H4 (cell line): ENCODE results near the gene UBE2U. TPM values are rescaled to one million over a fixed set of nuclear protein-coding genes. Genes with fewer than 3 reads are reported as not detected.
A peak's percentile ranks its signal among the peaks of the same experiment; 100 is the strongest.
"Not testable (repeated sequence)": the region's sequence is repeated elsewhere in the genome, so short reads cannot be mapped to it uniquely, and the experiment has no call there.

Source experiments
- DNase-seq: peaks from one replicate; pipeline ENCODE4 v3.0.0-alpha.2; 2015; ENCODE audit warnings: low spot score
- total RNA-seq: library from RNA; depleted of rRNA; stranded (reverse); fragments of >200 nt; shearing (Covaris generic); gene quantifications from 2 replicates; pipeline ENCODE4 v1.2.3, GENCODE V29; 2014

Gene UBE2U
- total RNA-seq, 1 experiment from 2014 or later = 0.17 TPM

DNA sequence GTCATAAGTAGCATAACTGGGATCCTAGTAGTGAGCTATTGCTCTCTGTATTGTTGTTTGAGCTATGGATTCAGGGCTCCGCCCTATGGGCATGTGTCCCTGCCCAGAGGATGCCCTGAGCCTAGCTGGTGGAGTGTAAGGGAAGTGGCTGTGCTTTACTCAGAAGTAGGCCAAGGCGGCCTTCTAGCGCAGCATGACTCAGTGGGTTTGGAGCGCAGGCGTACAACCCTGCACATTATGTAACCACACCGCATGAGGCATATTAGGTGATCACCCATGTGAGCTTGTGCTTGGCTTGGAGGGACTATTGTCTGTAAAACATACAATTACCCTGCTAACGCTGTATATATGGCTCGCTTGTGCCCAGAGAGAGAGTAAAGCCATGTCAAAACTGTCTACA is 11.1 kb upstream of the UBE2U start:
- no peak for DNase-seq

DNA sequence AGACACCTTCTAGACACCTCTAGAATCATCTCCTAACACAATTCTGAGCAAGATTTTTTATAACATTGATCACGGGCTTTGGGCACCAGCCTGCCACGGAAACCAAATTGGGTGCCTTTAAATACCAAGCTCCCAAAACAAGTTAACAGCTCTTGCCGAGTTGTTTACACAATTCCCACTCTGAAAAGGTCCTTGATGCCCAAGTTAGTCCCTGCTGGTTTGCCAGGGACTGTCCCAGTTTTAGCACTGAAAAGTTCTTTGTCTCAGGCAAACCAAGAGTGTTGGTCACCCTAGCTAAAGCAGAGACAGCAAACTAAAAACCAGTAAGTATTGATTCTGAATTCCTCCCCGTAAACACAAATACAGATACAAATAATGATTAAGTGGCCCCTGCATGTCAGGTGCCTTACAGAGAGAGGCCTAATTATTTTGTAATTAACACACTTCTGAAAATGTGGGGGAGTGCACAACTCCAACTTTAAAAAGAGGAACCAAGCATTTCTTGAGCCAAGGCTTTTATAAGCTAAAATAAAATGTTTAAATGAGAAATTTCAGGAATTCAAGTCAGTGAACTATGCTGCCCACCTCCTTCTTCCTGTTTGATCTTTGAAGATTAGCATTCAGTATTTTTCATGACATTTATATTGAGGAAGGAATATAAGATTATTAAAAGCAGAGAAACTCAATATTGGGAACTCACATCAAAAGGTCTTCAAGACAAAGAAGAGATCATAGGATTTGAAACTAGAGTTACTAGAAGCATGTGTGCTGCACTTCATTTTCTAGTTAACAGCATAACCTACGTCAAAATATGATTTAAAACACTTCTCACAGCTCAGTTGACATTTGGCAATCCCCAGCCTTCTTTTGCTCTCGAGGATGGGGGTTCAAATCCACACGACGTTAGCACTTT is 9.0 kb upstream of the UBE2U start:
- no peak for DNase-seq

DNA sequence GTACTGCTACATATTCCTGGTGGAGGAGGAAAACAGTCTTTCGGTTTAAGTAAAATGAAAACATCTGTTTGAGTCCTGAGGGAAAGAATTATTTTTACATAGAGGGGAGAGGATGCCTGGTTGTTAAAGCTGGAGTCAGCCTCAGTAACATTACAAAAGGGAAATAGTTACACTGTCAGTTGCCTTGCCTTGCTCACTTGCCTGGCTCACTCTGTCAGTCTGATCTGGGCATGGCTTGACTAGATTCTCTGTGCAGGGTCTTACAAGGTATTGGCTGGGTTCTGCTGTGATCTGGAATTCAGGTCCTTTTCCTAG is 8.4 kb upstream of the UBE2U start:
- DNase-seq = no peak

DNA sequence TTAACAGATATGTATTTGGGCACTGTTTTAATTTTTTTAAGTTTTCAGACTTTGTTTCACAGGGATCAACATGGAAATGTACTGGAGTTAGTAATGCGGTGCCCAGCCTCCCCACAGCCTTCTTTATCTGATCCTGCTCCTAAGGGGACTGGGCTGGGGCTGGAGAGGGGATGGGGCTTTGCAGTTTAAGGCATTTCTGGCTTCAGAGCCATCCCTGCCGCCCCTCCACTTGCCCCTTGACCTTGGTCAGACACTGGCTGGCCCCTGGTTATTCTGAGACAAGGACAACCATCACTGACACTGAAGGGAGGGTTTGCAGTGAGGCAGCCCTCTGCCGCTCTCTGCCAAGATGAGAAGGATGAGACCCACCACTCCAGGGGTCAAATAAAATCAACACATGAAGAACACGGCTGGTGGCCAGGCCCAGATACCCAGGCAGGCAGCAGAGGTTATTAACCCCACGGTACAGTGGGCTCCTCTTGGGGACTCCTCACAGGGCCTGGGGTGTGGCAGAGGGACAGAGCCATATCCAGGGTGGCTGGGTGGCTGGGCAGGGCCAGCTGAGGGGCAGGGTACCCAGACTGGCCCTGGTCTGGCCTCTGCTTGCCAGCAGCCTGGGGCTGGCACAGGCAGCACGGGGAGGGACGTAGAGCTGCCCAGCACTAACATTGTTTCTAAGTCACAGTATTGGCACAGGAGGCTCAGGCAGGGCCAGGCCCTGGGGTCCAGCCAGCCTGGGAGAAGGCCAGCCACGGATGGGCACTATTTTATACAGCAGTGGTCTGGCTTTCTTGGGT is 7.2 kb upstream of the UBE2U start:
- DNase-seq = no peak

DNA sequence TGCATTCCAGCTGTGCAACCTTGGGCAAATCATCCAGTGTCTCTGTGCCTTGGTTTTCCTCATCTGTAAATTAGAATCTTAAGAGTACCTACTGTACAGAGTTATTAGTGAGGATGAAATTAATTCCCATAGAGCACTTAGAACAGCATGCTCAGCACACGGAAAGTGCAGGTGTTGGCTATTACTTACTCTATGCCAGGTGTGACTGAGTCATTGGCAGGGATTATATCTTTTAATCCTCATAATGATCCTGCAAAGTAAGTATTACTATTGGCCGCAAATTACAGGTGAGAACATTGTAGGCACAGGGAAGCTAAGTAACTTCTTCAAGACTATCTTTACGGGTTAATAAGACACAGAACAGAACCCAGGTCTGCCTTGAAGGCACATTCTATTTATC is 6.3 kb upstream of the UBE2U start:
- DNase-seq = no peak

GRCh38 chr1:64199154-64199553 is 4.3 kb upstream of the UBE2U start:
- no peak for DNase-seq

- no peak for DNase-seq
Observed at GRCh38 chr1:64200064-64200463, 3.4 kb upstream of the UBE2U start.

- DNase-seq = no peak
Observed at GRCh38 chr1:64209221-64209620, 5.8 kb downstream of the UBE2U start.

DNA sequence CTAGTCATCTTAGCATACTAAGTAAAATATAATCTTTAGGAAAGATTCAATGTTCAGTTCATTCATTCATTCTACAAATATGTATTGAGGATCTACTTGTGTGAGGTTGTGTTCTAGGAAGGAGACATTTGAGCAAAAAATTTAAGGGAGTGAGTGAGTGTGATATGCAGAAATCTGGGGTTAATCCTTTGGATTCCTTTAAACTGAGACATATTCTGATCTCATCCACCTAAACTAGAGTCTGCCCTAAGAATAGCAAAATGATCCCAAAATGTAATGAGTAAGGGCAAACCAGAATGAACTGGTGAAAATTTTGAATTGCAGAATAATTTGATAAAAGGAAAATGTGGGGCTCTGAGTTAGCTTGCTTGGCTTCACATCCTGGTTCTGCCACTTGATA is 8.6 kb downstream of the UBE2U start:
- no peak for DNase-seq

DNA sequence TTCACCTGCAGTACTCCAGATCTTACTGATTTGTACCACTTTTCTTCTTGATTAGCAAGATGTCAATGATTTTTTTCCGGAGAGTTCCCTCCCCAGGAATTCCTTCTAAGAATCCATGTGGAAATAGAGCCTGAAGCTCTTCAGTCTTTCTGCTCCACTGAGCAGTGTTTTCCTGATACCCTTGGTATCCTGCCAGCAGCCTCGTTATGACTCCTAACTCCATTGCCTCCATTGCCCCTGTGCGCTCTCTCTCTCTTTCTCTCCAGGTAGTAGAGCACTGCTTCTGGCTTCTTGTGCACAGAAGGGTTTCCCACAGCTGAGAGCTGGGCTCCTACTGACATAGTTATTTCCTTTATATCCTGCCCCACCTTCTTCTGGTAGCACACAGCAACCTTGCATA is 12.2 kb downstream of the UBE2U start:
- no peak for DNase-seq

- no peak for DNase-seq
Observed at GRCh38 chr1:64220241-64220640, 16.8 kb downstream of the UBE2U start.

DNA sequence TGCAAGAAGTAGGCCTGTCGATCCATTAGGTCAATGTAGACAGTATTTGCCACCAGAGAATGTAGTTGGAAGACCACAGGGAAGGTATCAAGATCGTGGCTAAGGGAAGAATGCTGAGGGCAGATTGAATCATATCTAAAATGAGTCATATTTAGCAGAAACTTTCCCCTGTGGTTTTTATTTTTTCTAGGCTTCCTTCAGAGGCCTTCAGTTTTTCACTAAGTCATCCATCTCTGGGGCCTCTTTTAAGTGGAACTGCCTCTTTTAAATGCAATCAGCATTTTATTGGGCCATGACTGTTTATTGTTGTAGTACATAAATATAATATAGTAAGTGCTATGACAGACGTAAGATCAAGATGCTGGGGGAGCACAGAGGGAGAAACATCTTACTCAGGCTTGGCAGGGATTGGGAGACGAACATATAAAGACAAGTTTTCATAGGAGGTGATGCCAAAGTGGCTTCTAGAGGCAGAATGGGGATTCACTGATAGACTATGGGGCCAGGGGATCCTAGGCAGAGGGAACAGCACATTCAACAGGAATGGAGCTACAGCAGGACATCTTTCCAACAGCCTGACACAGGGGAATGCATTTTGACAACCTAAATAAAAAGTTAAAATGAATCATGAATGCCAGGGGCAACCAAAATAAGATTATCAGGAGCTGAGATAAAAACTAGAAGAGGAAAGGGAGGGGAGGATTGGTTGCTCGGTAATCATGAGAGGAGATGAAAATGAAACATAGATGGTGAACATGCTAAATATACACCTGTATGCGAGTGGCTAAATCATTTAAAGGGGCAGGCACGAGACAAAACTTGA is 20.1 kb downstream of the UBE2U start:
- DNase-seq = peak; percentile 78

- not testable (repeated sequence) for DNase-seq
Observed at GRCh38 chr1:64224236-64224635, 20.8 kb downstream of the UBE2U start.

GRCh38 chr1:64228167-64228957 is 24.9 kb downstream of the UBE2U start:
- no peak for DNase-seq

- DNase-seq = no peak
Observed at GRCh38 chr1:64229307-64229706, 25.9 kb downstream of the UBE2U start.

DNA sequence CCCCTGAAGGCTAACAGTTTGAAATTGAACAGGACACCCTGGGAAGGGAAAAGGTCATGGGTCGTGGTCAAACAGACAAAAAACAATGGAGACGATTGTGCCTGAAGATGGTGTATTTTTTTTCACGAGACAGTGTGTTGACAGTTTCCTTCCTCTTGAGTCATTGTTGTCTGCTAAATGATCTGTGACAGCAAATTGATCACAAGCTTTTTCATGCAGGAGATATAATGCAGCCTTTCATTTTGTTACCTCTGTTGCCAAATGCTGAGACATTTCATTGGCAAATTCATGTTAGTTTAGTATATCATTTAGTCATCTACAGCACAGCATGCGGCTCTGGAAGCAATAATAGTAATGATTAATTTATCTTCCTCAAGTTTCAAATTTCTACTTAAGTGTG is 27.7 kb downstream of the UBE2U start:
- no peak for DNase-seq

- no peak for DNase-seq
Observed at GRCh38 chr1:64231654-64232053, 28.2 kb downstream of the UBE2U start.

DNA sequence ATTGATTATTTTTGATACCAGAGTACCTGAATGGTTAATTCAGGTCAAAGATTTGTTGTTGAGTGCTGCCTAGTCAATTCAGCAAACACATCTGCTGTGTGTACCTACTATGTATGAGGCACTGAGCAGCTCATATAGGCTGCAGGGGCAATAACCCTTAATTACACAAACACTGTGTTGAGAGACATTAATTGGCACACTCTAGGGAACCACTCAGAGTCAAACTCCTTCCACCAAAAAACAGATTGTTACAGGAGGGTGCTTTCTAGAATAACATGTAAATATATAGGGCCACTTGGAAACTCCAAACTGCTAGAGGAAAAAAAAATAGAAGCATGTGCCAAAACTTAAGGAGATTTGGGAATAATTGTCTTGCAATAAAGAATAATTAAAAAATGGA is 31.3 kb downstream of the UBE2U start:
- no peak for DNase-seq

- DNase-seq = no peak
Observed at GRCh38 chr1:64235181-64235580, 31.8 kb downstream of the UBE2U start.

GRCh38 chr1:64235910-64236309 is 32.5 kb downstream of the UBE2U start:
- no peak for DNase-seq

- no peak for DNase-seq
Observed at GRCh38 chr1:64236541-64236954, 33.1 kb downstream of the UBE2U start.
